Stomach (tissue), 9 donors: ENCODE results near the gene RSPO3. TPM values are rescaled to one million over a fixed set of nuclear protein-coding genes. Genes with fewer than 3 reads are reported as not detected.

ENCODE experiments used
- DNase-seq, 2 donors: peaks; one replicate each; pipeline versions ENCODE4 v3.0.0 to v3.0.0-alpha.2; 2013 to 2019
- H3K27ac ChIP-seq, 5 donors: fragments of 200-600 bp in 4 of 5; sonication (generic) in 4 of 5; one replicate each; pipeline ENCODE4 v1.5.1; 2013 to 2019; ENCODE audit warnings: mild to moderate bottlenecking in 1 of 5, moderate library complexity in 1 of 5
- H3K27me3 ChIP-seq, 3 donors: fragments of 200-600 bp; sonication (generic); one replicate each; pipeline ENCODE4 v1.5.1; 2017 to 2019; ENCODE audit warnings: mixed run types in 1 of 3
- H3K36me3 ChIP-seq, 4 donors: fragments of 200-600 bp; sonication (generic); 1 replicate in 3 of 4; 2 replicates in 1 of 4; pipeline ENCODE4 v1.5.1; 2016 to 2019
- H3K4me1 ChIP-seq, 4 donors: fragments of 200-600 bp; sonication (generic); one replicate each; pipeline ENCODE4 v1.5.1; 2016 to 2019
- H3K4me3 ChIP-seq, 4 donors: fragments of 200-600 bp; sonication (generic) in 3 of 4; one replicate each; pipeline ENCODE4 v1.5.1; 2016 to 2019; ENCODE audit warnings: mild to moderate bottlenecking in 1 of 4
- H3K9me3 ChIP-seq, 4 donors: fragments of 200-600 bp; sonication (generic); one replicate each; pipeline ENCODE4 v1.5.1; 2016 to 2019
- EP300 ChIP-seq: sonication (generic); formaldehyde crosslinking; IDR thresholded peaks from one replicate; pipeline ENCODE4 v1.6.1; 2017; ENCODE audit warnings: antibody characterized with exemption
- POLR2A ChIP-seq, 4 donors: fragments of 450-650 bp; IDR thresholded peaks; one replicate each; pipeline ENCODE4 v1.6.1; 2016; ENCODE audit warnings: antibody characterized with exemption in 4 of 4, control low read depth in 2 of 4, mild to moderate bottlenecking in 1 of 4, moderate library complexity in 1 of 4
- POLR2AphosphoS5 ChIP-seq, 3 donors: sonication (generic); formaldehyde crosslinking; IDR thresholded peaks; one replicate each; pipeline ENCODE4 v1.6.1; 2016; ENCODE audit warnings: antibody characterized with exemption in 3 of 3
- WGBS, 5 donors: extraction: QIAGEN DNeasy Blood & Tissue Kit in 3 of 5; methylation state at CpG; one replicate each; pipeline versions ENCODE4 v1.1.5 to v1.1.7; 2013 to 2018; 5-methylcytosine and 5-hydroxymethylcytosine counted together
- intact Hi-C: fragments of 100-400 bp; cut with DNase I; formaldehyde crosslinking; loops from one replicate; pipeline ENCODE4 v1.15.1; 2023; ENCODE audit warnings: low total_unique reads
- polyA plus RNA-seq, 3 donors: library from polyadenylated mRNA; stranded (reverse); fragments of 200-250 nt; gene quantifications; one replicate each; pipeline ENCODE4 v1.2.3, GENCODE V29; 2013
- total RNA-seq, 5 donors: library from RNA; depleted of rRNA; stranded (reverse); fragments of >200 nt; gene quantifications; one replicate each; pipeline versions ENCODE4 v1.1.0 to v1.2.3, GENCODE V29; 2014 to 2016
- TF ChIP-seq, protein P1 (sequence below), 7 experiments: fragments of 450-650 bp in 4 of 7; fragments of 200-600 bp in 3 of 7; sonication (generic) in 3 of 7; IDR thresholded peaks; one replicate each; pipeline ENCODE4 v1.5.1; 2016 to 2019; ENCODE audit warnings: antibody characterized with exemption in 7 of 7, control low read depth in 2 of 7, mild to moderate bottlenecking in 1 of 7
- donor health status: healthy with polysubstance abuse.
- donor health status: Bipolar disorder and iron deficiency.
- donor health status: healthy.

Gene RSPO3
- total and polyA plus RNA-seq, 8 donors = 2.0 to 59.5 (median 7.6) TPM

DNA sequence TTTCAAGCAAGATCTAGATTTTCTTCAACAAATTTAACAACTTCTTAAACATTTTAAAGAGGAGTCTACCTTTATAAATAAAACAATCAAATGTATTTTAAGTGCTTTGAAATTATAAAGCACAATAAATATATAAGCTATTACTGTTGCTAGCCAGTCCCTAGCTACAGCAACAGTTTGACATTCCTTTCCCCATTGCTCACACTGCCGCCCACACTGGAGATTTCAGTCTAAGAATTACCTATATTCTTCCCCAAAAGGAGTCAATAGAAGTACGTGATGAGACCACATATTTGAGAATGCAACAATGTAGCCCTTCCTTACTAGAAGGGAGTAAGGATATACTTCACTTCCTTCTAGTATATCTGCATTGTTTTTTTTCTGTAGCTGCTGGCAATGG, 82.8 kb downstream of the RSPO3 start:
- 58 to 79% (median 69%) methylated on average over 2 of the region's 2 CpGs for WGBS, 5 donors
- Histone ChIP-seq H3K4me1 (no peaks in the 10 kb centered on the region), H3K27me3 (no peaks in the 10 kb centered on the region), H3K36me3 (no peaks in the 10 kb centered on the region), H3K4me3 (no peak overlapping the region), H3K9me3 (no peaks in the 10 kb centered on the region), H3K27ac (no peak overlapping the region)
- peak in 1 of 2 donors; percentile 16 for DNase-seq
- TF ChIP-seq POLR2AphosphoS5 (IDR thresholded peaks at IDR 0.05) = no peak
- intact Hi-C loops = no loop called here

DNA sequence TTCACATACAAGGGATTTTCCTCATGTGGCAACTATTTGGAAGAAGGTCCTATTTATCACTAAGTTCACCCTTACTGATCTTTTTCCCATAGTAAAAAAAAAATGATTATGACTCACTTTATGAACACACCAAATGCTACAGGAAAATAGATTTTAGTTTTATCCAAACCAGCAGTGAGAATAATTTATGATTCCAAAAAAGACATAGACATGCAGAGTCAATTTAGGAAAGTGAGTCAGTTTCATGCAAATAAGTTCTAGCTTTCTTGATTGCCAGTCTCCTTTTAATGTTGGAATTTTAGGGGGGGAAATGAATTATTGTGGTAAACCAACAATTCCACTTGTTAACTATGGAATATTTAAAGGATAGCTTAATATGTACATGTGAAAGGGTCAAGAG, 84.2 kb downstream of the RSPO3 start:
- Histone ChIP-seq H3K4me3 (no peak overlapping the region), H3K27me3 (no peaks in the 10 kb centered on the region), H3K9me3 (no peaks in the 10 kb centered on the region), H3K36me3 (no peaks in the 10 kb centered on the region), H3K4me1 (no peaks in the 10 kb centered on the region), H3K27ac (no peak overlapping the region)
- intact Hi-C loops = no loop called here
- DNase-seq = no peak
- TF ChIP-seq POLR2A (IDR thresholded peaks at IDR 0.05) (no peak), EP300 (no peak), POLR2AphosphoS5 (IDR thresholded peaks at IDR 0.05) (no peak)
- TF ChIP-seq, protein P1, sequence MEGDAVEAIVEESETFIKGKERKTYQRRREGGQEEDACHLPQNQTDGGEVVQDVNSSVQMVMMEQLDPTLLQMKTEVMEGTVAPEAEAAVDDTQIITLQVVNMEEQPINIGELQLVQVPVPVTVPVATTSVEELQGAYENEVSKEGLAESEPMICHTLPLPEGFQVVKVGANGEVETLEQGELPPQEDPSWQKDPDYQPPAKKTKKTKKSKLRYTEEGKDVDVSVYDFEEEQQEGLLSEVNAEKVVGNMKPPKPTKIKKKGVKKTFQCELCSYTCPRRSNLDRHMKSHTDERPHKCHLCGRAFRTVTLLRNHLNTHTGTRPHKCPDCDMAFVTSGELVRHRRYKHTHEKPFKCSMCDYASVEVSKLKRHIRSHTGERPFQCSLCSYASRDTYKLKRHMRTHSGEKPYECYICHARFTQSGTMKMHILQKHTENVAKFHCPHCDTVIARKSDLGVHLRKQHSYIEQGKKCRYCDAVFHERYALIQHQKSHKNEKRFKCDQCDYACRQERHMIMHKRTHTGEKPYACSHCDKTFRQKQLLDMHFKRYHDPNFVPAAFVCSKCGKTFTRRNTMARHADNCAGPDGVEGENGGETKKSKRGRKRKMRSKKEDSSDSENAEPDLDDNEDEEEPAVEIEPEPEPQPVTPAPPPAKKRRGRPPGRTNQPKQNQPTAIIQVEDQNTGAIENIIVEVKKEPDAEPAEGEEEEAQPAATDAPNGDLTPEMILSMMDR (IDR thresholded peaks at IDR 0.05) = no peak

DNA sequence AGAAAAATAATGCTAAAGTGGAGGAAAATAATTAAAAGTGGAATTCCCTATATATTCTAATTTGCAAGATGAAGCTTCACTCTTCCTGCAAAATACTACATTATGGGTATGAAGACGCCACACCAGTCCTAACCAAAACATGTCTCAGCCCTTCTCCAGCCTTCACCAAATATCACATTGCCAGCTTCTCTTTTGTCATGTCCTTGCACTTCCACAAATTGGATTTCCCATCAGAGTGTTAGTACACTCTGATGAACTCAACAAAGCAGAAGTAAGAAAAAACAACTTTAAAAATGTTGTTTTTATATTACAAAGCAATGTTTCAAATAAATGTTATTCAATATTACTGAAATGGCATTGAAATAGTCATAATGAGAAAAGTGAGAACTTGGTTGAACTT, 85.8 kb downstream of the RSPO3 start:
- intact Hi-C loops = no loop called here
- Histone ChIP-seq H3K4me3 (no peak overlapping the region), H3K4me1 (no peaks in the 10 kb centered on the region), H3K36me3 (no peaks in the 10 kb centered on the region), H3K27ac (peak overlapping the region in 2 of 5 donors; percentile 11 to 48), H3K27me3 (no peaks in the 10 kb centered on the region), H3K9me3 (no peaks in the 10 kb centered on the region)
- no peak for TF ChIP-seq POLR2A (IDR thresholded peaks at IDR 0.05)
- no peak for TF ChIP-seq EP300
- TF ChIP-seq POLR2AphosphoS5 (IDR thresholded peaks at IDR 0.05) = no peak
- TF ChIP-seq, protein P1 (IDR thresholded peaks at IDR 0.05) = no peak
- DNase-seq = no peak
- WGBS, 5 donors = 72 to 100% (median 86%) methylated on average over 1 of the region's 1 CpG

DNA sequence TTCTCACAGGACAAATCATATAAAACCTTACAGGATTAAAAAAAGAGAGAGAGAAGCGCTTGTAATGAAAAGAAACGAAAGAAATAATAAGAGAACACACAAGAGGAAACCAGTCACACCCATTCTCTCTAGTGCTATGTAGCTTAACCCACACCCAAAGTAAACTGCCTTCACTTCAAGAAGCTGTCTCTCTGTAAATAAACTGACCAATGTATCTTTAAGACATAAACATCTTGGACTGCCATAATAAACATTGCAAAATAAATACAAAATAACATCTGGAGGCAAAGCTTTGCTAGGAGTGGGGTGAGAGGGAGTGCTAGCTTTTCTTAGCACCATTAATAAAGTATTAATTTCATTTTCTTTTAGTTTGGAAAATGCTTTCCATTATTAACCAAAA, 86.6 kb downstream of the RSPO3 start:
- TF ChIP-seq POLR2AphosphoS5 (IDR thresholded peaks at IDR 0.05) (no peak), EP300 (no peak)
- peak in 1 of 2 donors; percentile 6 for DNase-seq
- no peaks in the 10 kb centered on the region for H3K4me1 ChIP-seq
- H3K4me3 ChIP-seq = no peak overlapping the region
- no peaks in the 10 kb centered on the region for H3K36me3 ChIP-seq
- intact Hi-C loops = no loop called here
- 50 to 75% (median 61%) methylated on average over 2 of the region's 2 CpGs for WGBS, 5 donors
- H3K27ac ChIP-seq = peak overlapping the region in 1 of 5 donors; percentile 48
- H3K27me3 ChIP-seq = no peaks in the 10 kb centered on the region
- H3K9me3 ChIP-seq = no peaks in the 10 kb centered on the region

DNA sequence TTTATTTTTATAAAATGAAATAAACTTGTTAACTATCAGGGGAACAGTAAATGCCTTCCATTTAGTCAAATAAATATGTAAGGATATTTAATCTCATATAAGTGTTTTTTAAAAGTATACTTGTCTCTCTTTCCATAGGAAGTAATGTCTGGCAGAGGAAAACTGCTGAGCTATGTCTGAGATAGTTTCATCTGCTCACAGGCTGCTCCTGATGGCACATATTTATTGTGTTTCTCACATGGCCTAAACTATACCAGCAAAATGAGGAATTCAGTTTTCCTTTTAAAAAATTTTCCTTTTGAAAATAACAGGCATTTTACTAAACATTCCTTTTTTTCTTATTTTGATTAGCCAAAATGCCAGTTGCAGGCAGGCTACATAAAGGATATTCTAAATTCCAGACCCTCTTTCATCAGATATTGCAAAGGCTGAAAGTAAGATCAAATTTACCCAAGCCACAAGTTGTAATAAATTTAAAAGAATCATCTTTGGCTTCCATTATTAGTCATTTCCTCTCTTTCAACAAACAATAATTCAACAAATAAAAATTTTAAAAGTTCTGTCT, 88.1 kb downstream of the RSPO3 start:
- H3K36me3 ChIP-seq = no peaks in the 10 kb centered on the region
- H3K27me3 ChIP-seq = peaks cover 0 to 3% (median 0%) of the 10 kb centered on the region in 3 donors
- intact Hi-C loops = no loop called here
- H3K27ac ChIP-seq = no peak overlapping the region
- H3K9me3 ChIP-seq = no peaks in the 10 kb centered on the region
- H3K4me1 ChIP-seq = no peaks in the 10 kb centered on the region
- no peak for DNase-seq
- no peak overlapping the region for H3K4me3 ChIP-seq
- no peak for TF ChIP-seq POLR2AphosphoS5 (IDR thresholded peaks at IDR 0.05)
- no peak for TF ChIP-seq EP300
- TF ChIP-seq, protein P1 (IDR thresholded peaks at IDR 0.05) = no peak
- no peak for TF ChIP-seq POLR2A (IDR thresholded peaks at IDR 0.05)
